Transverse colon (tissue), 4 donors: Measurements from ENCODE around the gene KIF25. TPM values are rescaled to one million over a fixed set of nuclear protein-coding genes. Genes with fewer than 3 reads are reported as not detected.

Experiments
- DNase-seq: peaks from one replicate; pipeline ENCODE4 v3.0.0-alpha.2; 2019
- H3K27ac ChIP-seq, 4 donors: fragments of 200-600 bp; sonication (generic); 2 replicates each; pipeline ENCODE4 v1.5.1; 2016 to 2018; ENCODE audit warnings: inconsistent platforms in 4 of 4
- H3K27me3 ChIP-seq: fragments of 200-600 bp; sonication (generic); 2 replicates; pipeline ENCODE4 v1.5.1; 2017; ENCODE audit warnings: inconsistent platforms
- H3K36me3 ChIP-seq, 4 donors: fragments of 200-600 bp; sonication (generic); 2 replicates each; pipeline ENCODE4 v1.5.1; 2017 to 2019; ENCODE audit warnings: inconsistent platforms in 4 of 4
- H3K4me1 ChIP-seq, 4 donors: fragments of 200-600 bp; sonication (generic); 2 replicates each; pipeline ENCODE4 v1.5.1; 2017 to 2020; ENCODE audit warnings: inconsistent platforms in 4 of 4
- H3K4me3 ChIP-seq, 4 donors: fragments of 200-600 bp; sonication (generic); 1 replicate in 1 of 4; 2 replicates in 3 of 4; pipeline versions ENCODE4 v1.5.1 to v1.6.1; 2017 to 2019; ENCODE audit warnings: inconsistent platforms in 4 of 4
- H3K9me3 ChIP-seq, 2 donors: fragments of 200-600 bp; sonication (generic); 2 replicates each; pipeline ENCODE4 v1.5.1; 2017 to 2019; ENCODE audit warnings: inconsistent platforms in 2 of 2
- EP300 ChIP-seq: sonication (generic); formaldehyde crosslinking; IDR thresholded peaks from one replicate; pipeline ENCODE4 v1.6.1; 2017; ENCODE audit warnings: antibody characterized with exemption, low read depth
- POLR2A ChIP-seq: fragments of 450-650 bp; IDR thresholded peaks from one replicate; pipeline ENCODE4 v1.6.1; 2016; ENCODE audit warnings: antibody characterized with exemption, mild to moderate bottlenecking, moderate library complexity
- POLR2AphosphoS5 ChIP-seq, 3 donors: sonication (generic); formaldehyde crosslinking; IDR thresholded peaks; one replicate each; pipeline ENCODE4 v1.6.1; 2016; ENCODE audit warnings: antibody characterized with exemption in 3 of 3
- WGBS, 2 donors: methylation state at CpG; one replicate each; pipeline ENCODE4 v1.1.5; 2018; ENCODE audit warnings: low coverage in 1 of 2; 5-methylcytosine and 5-hydroxymethylcytosine counted together
- in situ Hi-C, 4 donors: fragments of 200-750 bp; cut with MboI; loops; one replicate each; pipeline versions ENCODE4 v1.15.0 to v1.15.1; 2017; ENCODE audit warnings: low sequenced_read_pairs in 3 of 4, low pct_ligation_motif_present in 1 of 4, low pct_unique_long_range_greater_than_20kb in 1 of 4
- intact Hi-C: fragments of 100-400 bp; cut with DNase I; formaldehyde crosslinking; loops from one replicate; pipeline ENCODE4 v1.15.1; 2023; ENCODE audit warnings: low total_unique reads
- total RNA-seq, 4 donors: library from RNA; depleted of rRNA; stranded (reverse); fragments of >200 nt; gene quantifications; one replicate each; pipeline ENCODE4 v1.1.0, GENCODE V29; 2016
- TF ChIP-seq, protein P1 (sequence below), 5 experiments: fragments of 200-600 bp in 3 of 5; fragments of 450-650 bp in 2 of 5; sonication (generic) in 3 of 5; IDR thresholded peaks; 1 replicate in 2 of 5; 2 replicates in 3 of 5; pipeline ENCODE4 v1.5.1; 2016 to 2017; ENCODE audit warnings: antibody characterized with exemption in 5 of 5, inconsistent platforms in 3 of 5, mild to moderate bottlenecking in 2 of 5, moderate library complexity in 1 of 5

KIF25 gene
- total RNA-seq, 4 donors from 2014 or later: not detected

DNA sequence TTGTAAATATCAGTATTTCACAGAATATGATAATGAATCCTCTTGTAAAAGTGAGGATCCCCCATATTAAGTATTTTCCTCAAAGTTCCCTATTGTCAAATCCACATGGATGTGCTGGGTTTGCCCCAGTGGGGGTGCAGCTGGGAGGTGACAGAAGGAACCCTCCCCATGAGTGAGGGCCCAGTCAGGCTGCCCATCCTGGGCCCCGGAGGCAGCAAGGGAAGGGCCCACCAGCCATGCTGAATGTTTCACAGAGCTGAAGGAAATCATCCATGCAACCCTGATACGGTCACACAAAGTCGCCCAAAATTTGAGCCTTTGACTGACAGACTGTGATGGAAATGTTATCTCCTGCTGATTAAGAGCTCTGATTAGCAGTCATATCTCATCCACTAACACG, 41.8 kb downstream of the KIF25 start:
- no peaks in the 10 kb centered on the region for H3K27me3 ChIP-seq
- peaks cover 0 to 14% (median 0%) of the 10 kb centered on the region in 4 donors for H3K4me1 ChIP-seq
- peaks cover 17 to 25% of the 10 kb centered on the region in 2 donors for H3K9me3 ChIP-seq
- WGBS, 2 donors: 86 to 95% methylated on average over 3 to 4 of the region's 4 CpGs
- H3K27ac ChIP-seq: no peak overlapping the region
- TF ChIP-seq, protein P1, sequence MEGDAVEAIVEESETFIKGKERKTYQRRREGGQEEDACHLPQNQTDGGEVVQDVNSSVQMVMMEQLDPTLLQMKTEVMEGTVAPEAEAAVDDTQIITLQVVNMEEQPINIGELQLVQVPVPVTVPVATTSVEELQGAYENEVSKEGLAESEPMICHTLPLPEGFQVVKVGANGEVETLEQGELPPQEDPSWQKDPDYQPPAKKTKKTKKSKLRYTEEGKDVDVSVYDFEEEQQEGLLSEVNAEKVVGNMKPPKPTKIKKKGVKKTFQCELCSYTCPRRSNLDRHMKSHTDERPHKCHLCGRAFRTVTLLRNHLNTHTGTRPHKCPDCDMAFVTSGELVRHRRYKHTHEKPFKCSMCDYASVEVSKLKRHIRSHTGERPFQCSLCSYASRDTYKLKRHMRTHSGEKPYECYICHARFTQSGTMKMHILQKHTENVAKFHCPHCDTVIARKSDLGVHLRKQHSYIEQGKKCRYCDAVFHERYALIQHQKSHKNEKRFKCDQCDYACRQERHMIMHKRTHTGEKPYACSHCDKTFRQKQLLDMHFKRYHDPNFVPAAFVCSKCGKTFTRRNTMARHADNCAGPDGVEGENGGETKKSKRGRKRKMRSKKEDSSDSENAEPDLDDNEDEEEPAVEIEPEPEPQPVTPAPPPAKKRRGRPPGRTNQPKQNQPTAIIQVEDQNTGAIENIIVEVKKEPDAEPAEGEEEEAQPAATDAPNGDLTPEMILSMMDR (IDR thresholded peaks at IDR 0.05): no peak
- TF ChIP-seq POLR2A (no peak), EP300 (no peak), POLR2AphosphoS5 (IDR thresholded peaks at IDR 0.05) (no peak)
- no peak overlapping the region for H3K4me3 ChIP-seq
- DNase-seq: no peak
- in situ Hi-C loops: loop anchor here in 2 of 4 donors (25.0 kb wide), 1 partner anchor 127 kb away; no protein-coding TSS in a partner anchor
- H3K36me3 ChIP-seq: no peaks in the 10 kb centered on the region
- intact Hi-C loops: no loop called here

DNA sequence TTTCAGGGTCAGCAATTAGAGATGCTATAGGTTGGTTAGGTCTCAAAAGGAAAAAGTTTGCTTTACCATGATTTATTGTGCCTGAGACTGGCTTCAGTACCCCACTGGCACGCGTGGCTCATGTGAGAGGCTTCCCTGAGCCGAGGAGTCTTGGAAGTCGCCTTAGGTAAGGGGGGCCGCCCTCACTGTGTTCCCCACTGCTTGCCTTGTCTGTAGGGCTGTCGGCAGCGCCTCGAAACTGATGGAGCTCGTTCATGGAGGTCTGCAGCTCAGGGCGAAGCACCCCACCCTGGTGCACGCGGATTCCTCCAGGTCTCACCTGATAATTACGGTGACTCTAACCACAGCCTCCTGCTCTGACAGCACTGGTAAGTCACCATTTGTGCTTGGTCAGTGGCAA, 42.4 kb downstream of the KIF25 start:
- 0 to 85% methylated on average over 1 to 13 of the region's 13 CpGs for WGBS, 2 donors
- Histone ChIP-seq H3K27ac (no peak overlapping the region), H3K36me3 (no peaks in the 10 kb centered on the region), H3K4me3 (no peak overlapping the region), H3K4me1 (peaks cover 0 to 14% (median 0%) of the 10 kb centered on the region in 4 donors), H3K27me3 (no peaks in the 10 kb centered on the region), H3K9me3 (peaks cover 17 to 25% of the 10 kb centered on the region in 2 donors)
- in situ Hi-C loops: loop anchor here in 2 of 4 donors (25.0 kb wide), 1 partner anchor 128 kb away; no protein-coding TSS in a partner anchor
- TF ChIP-seq POLR2A: no peak
- TF ChIP-seq, protein P1 (IDR thresholded peaks at IDR 0.05): no peak
- TF ChIP-seq POLR2AphosphoS5 (IDR thresholded peaks at IDR 0.05): no peak
- no peak for TF ChIP-seq EP300
- intact Hi-C loops: no loop called here
- DNase-seq: no peak

DNA sequence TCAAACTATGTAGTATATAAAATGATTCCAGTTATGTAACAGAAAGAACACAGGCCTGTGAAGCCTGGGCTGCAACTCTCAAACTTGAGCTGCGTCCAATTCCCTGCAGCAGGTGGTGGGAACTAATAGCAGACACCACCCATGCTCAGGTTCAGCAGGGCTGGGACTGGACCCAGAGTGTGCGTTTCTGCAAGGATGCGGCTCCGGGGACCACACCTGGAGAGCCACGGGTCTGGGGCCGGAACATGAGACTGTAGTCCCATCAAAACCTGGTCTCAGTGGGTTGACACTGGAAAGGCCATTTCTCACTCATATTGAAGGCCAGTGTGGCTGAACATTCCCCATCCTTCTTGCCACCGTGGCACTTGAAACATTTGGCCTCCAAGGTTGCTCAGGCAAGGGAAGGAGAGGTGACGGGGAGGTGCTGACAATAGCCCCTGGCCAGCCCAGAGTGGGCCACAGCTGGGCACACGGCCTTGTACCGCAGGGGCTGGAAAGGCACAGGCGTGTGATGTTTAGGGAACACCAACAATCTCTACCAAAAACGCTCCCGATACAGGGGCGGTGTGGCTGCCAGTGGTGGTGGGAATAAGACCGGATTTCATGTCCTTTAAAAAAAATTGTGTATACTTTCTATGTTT, 43.5 kb downstream of the KIF25 start:
- no peak for DNase-seq
- Histone ChIP-seq H3K27me3 (no peaks in the 10 kb centered on the region), H3K4me3 (no peak overlapping the region), H3K36me3 (no peaks in the 10 kb centered on the region), H3K9me3 (peaks cover 17 to 25% of the 10 kb centered on the region in 2 donors), H3K27ac (no peak overlapping the region), H3K4me1 (peaks cover 0 to 5% (median 0%) of the 10 kb centered on the region in 4 donors)
- intact Hi-C loops: no loop called here
- TF ChIP-seq POLR2AphosphoS5 (IDR thresholded peaks at IDR 0.05): no peak
- in situ Hi-C loops: loop anchor here in 2 of 4 donors (25.0 kb wide), 1 partner anchor 129 kb away; no protein-coding TSS in a partner anchor
- 92 to 98% methylated on average over 8 to 15 of the region's 15 CpGs for WGBS, 2 donors

GRCh38 chr6:168041928-168042327, 44.5 kb downstream of the KIF25 start:
- intact Hi-C loops (no loop called here), in situ Hi-C loops (loop anchor here in 2 of 4 donors (25.0 kb wide), 1 partner anchor 130 kb away; no protein-coding TSS in a partner anchor)
- no peaks in the 10 kb centered on the region for H3K4me1 ChIP-seq
- H3K27ac ChIP-seq: no peak overlapping the region
- no peak overlapping the region for H3K4me3 ChIP-seq
- no peaks in the 10 kb centered on the region for H3K27me3 ChIP-seq
- WGBS, 2 donors: 86% methylated on average over 15 of the region's 15 CpGs; no CpG with 5 or more reads in 1 of the 2 donors
- no peaks in the 10 kb centered on the region for H3K36me3 ChIP-seq
- peaks cover 17 to 25% of the 10 kb centered on the region in 2 donors for H3K9me3 ChIP-seq
- no peak for DNase-seq
- TF ChIP-seq EP300 (no peak), POLR2A (no peak), POLR2AphosphoS5 (IDR thresholded peaks at IDR 0.05) (no peak)
- TF ChIP-seq, protein P1 (IDR thresholded peaks at IDR 0.05): no peak
